Tongue (tissue), 2 donors: Measurements from ENCODE around the gene CCDC148. TPM values are rescaled to one million over a fixed set of nuclear protein-coding genes. Genes with fewer than 3 reads are reported as not detected.

Source experiments
- DNase-seq: peaks from one replicate; pipeline ENCODE4 v3.0.0-alpha.2; 2015
- total RNA-seq: library from RNA; depleted of rRNA; stranded (reverse); fragments of >200 nt; gene quantifications from one replicate; pipeline ENCODE4 v1.2.3, GENCODE V29; 2014

CCDC148 gene
- total RNA-seq, 1 donor from 2014 or later, result 2.1 TPM

- DNase-seq, result no peak
Measured at GRCh38 chr2:158432117-158432516, 24.4 kb downstream of the CCDC148 start.

GRCh38 chr2:158414538-158414937 is 42.0 kb downstream of the CCDC148 start:
- DNase-seq, result no peak

- DNase-seq, result peak; percentile 21
Measured at GRCh38 chr2:158413581-158413980, 43.0 kb downstream of the CCDC148 start.

- no peak for DNase-seq
Measured at GRCh38 chr2:158412206-158412605, 44.3 kb downstream of the CCDC148 start.

GRCh38 chr2:158411748-158412147 is 44.8 kb downstream of the CCDC148 start:
- DNase-seq, result no peak

GRCh38 chr2:158410132-158410531 is 46.4 kb downstream of the CCDC148 start:
- no peak for DNase-seq

GRCh38 chr2:158407031-158407430 is 49.5 kb downstream of the CCDC148 start:
- no peak for DNase-seq

- DNase-seq, result no peak
Measured at GRCh38 chr2:158405341-158405740, 51.2 kb downstream of the CCDC148 start.

- peak; percentile 8 for DNase-seq
Measured at GRCh38 chr2:158403237-158403636, 53.3 kb downstream of the CCDC148 start.

- DNase-seq, result no peak
Measured at GRCh38 chr2:158402665-158403064, 53.9 kb downstream of the CCDC148 start.

GRCh38 chr2:158395166-158395565 is 61.4 kb downstream of the CCDC148 start:
- no peak for DNase-seq

- DNase-seq, result peak; percentile 10
Measured at GRCh38 chr2:158394453-158394852, 62.1 kb downstream of the CCDC148 start.

- no peak for DNase-seq
Measured at GRCh38 chr2:158393886-158394285, 62.7 kb downstream of the CCDC148 start.

GRCh38 chr2:158392687-158393086 is 63.9 kb downstream of the CCDC148 start:
- DNase-seq, result no peak

- DNase-seq, result no peak
Measured at GRCh38 chr2:158391876-158392275, 64.7 kb downstream of the CCDC148 start.

- DNase-seq, result no peak
Measured at GRCh38 chr2:158391361-158391760, 65.2 kb downstream of the CCDC148 start.

- no peak for DNase-seq
Measured at GRCh38 chr2:158388159-158388558, 68.4 kb downstream of the CCDC148 start.

- DNase-seq, result no peak
Measured at GRCh38 chr2:158385646-158386045, 70.9 kb downstream of the CCDC148 start.

GRCh38 chr2:158381978-158382377 is 74.6 kb downstream of the CCDC148 start:
- no peak for DNase-seq

GRCh38 chr2:158381205-158381604 is 75.3 kb downstream of the CCDC148 start:
- DNase-seq, result no peak

GRCh38 chr2:158380746-158381145 is 75.8 kb downstream of the CCDC148 start:
- no peak for DNase-seq

GRCh38 chr2:158378926-158379325 is 77.6 kb downstream of the CCDC148 start:
- DNase-seq, result no peak

- no peak for DNase-seq
Measured at GRCh38 chr2:158366342-158366741, 90.2 kb downstream of the CCDC148 start.

- no peak for DNase-seq
Measured at GRCh38 chr2:158359846-158360245, 96.7 kb downstream of the CCDC148 start.

GRCh38 chr2:158357699-158358098 is 98.9 kb downstream of the CCDC148 start:
- peak; percentile 16 for DNase-seq
